SK-N-MC (cell line): ENCODE measurements around the gene MNAT1.

Source experiments
- EZH2 ChIP-seq: fragments of 200-600 bp; sonication (generic); IDR thresholded peaks from one replicate; pipeline ENCODE4 v1.6.1; 2017; ENCODE audit warnings: antibody characterized with exemption
- FOXP2 ChIP-seq: optimal IDR thresholded peaks from 2 replicates; pipeline ENCODE3; 2011; ENCODE audit warnings: mild to moderate bottlenecking, moderate library complexity; ENCODE audit not compliant: insufficient read depth; ENCODE audit errors: extremely low read length, control extremely low read depth
- POLR2AphosphoS5 ChIP-seq: IDR thresholded peaks from 2 replicates; pipeline ENCODE4 v1.6.1; 2012; ENCODE audit warnings: mild to moderate bottlenecking, low read depth, low read length, borderline replicate concordance

DNA sequence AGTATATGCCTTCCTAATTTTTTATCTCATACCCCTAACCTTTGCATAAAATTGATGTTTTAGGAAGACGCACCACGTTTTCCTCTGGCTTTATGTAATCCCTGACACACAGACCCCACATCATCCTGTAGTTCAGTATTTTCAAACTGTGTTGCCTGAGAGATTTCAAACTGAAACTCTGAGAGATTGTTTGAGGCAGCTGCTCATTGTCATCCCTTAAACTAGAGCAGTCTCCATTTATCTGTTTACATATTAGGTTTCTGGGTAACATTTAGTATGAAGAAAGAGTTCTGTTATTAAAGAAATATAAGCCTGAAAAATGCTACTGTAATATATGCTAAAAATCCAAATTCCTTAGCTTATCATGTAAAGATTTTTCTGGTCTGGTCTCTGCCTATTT lies 24.3 kb downstream of the MNAT1 start:
- TF ChIP-seq EZH2: no peak
- no peak for TF ChIP-seq POLR2AphosphoS5
- TF ChIP-seq FOXP2: no peak
